GM19193 (cell line): ENCODE measurements around the gene PHLDA1.

ENCODE experiments used
- POLR2A ChIP-seq: IDR thresholded peaks from 4 replicates; pipeline ENCODE4 v1.6.1; 2011; ENCODE audit not compliant: insufficient read depth, insufficient read length; ENCODE audit errors: extremely low read depth

Gene PHLDA1

DNA sequence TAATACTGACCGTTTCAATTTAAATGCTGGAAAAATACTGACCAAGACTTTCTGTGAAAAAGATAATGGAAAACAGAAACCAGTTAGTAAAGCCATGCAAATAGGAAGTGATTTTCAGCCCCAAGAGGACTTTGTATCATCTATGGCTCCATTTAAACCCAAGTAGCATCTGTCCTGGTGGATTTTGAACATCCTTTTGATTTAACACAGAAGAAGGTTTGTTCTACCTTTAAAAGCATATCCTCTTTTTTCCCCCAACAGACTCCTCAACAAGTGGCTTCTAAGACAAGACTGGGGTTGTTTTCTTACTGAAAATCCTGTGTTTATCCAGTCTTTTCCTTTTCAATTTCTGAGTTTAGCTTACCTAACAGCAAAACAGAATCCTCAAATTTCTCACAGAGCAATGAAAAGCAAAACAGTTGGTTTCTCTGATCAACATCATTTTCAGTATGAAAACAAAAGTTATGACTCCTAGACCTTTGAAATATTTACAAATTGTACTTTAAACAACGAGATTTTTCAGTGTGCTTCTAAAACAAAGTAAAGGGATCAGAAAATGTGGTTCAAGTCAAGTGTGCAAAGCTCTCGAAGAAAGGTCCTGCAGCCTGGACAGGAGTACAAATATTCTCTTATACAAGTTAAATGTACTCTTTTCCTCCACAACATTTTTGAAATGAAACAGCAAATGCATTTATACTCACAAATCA lies 2.9 kb downstream of the PHLDA1 start:
- no peak for TF ChIP-seq POLR2A

DNA sequence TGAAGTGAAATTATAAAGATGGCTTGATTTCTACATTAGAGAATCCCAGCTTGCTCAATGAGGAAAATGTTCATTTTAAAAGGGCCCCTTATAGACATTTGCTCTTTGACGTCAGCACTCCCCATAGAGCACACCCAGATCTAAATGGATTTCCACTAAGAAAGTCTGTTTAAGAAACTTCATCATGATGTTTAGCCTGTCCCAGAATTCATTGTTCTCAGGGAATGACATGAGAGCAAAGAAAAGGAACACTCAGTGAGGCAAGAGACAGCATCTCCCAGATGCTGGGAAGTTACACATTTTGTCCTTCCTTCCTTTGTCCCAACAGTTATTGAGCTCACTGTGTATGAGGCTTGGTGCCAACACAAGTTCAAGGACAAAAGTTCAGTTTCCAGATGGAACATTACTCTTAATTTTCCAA lies 4.9 kb downstream of the PHLDA1 start:
- TF ChIP-seq POLR2A, result no peak

DNA sequence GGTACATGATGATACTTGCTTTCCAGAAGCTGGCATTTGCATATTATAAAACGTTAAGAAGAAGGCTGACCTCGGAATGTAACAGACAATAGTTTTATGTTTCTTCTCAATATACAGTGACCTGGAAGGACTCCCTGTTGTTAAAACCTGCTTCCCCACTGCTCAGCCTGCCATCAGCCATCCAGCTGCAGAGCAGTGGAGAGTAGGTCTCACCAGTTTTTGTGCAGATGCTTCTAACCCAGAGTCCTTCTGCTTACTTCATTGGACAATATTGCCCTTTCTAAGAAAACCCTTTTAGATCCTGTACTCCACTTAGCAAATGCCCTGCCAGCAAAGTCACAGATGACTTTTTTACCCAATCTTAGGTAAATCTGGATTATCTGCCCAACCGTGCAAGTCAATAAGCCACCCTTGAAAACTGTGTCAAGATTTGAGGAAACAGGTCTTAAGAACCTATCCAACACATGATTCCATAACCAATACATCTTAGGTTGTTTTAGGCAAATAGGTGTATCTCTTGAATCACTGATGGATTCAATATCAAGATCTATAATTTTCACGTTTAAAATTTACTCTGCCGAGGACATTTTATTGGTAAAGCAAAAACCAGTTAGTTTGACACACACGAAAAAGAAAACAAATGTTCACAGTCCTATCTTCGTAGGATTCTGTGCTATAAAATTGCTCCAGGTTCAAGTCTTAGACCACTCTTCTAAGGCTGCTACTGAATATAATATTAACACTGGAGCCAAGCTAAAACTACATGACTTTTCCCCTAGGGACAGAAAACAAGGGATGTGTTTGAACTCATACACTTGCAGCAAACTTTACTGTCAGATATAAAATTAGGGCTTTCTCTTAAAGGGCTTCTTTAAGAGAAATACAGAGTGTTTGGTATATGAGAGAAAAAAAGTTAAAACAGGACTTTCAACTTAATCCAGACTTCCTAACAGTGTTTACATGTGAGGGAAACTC lies 5.7 kb downstream of the PHLDA1 start:
- TF ChIP-seq POLR2A, result no peak

DNA sequence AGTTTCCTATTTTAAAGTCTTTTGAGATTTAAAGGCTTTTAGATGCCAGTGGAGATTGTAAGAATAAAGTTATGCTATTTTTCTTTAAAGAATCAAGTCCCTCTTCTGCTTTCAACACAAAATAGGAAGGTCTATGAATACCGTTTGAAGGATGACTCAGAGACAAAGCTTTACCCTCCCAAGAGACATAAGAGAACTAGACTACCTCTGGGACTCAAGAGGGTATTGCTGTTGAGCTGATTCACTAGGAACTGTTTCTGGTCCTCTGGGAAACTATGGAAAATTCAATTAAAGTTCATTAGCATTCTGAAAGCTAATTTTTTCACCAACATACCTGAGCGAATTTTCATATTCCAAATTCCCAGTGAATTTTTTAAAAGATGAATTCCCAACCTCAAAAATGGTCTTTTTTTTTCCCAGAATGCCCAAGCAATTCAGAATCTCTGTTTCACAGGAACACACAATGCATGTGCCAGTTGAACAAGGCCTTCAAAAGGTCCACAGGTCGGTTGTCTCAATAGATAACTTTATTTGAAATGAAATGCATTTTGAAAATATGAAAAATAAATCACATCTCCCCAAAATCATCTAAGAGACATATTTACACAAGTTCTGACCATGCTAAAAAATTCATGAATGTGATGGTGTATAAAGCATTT lies 6.5 kb downstream of the PHLDA1 start:
- TF ChIP-seq POLR2A, result no peak

DNA sequence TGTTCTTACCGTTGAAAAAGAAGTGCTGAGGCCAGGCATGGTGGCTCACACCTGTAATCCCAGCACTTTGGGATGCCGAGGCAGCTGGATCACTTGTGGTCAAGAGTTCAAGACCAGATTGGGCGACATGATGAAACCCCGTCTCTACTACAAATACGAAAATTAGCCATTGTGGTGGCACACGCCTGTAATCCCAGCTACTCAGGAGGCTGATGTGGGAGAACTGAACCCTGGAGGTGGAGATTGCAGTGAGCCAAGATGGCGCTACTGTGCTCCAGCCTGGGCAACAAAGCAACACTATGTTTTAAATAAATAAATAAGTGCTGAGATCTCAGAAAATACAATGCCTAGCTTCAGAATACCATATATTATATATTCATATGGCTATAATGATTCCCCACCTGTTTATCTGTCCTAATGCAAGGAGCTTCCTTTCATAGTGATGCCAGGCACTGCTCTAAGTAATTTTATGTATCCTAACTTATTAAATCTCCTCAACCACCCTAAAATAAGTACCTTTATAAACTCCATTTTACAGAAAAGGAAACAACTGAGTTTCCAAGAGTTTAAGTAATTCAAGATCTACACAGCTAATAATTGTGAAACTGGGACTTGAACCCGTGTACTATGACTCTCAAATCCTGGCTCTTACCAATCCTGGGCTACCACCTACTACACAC lies 7.3 kb downstream of the PHLDA1 start:
- no peak for TF ChIP-seq POLR2A

DNA sequence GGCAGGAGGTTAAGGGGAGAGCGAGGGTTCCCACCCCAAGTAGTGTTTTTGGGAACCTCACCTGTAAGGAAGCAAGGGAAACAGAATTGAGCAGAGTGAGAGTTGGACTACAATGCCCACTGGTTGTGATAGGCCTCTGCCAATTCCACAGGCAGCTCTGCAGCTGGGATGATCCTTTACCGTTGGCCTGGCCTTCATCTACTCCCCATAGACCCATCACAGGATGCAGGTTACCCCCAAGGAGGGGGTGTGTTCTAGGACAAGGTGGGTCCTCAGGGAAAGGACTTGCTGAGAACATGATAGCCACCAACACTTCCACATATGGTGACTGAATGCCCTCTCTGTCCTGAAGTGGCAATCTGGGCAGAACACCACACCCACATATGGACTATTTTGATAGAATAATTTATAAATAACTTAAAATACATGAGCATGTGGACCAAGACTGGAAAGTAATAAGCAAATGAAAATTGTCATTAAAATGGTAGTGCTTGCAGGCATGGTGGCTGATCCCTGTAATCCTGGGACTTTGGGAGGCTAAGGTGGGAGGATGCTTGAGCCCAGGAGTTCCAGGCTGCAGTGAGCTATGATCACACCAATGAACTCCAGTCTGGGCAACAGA lies 8.4 kb downstream of the PHLDA1 start:
- TF ChIP-seq POLR2A, result no peak

DNA sequence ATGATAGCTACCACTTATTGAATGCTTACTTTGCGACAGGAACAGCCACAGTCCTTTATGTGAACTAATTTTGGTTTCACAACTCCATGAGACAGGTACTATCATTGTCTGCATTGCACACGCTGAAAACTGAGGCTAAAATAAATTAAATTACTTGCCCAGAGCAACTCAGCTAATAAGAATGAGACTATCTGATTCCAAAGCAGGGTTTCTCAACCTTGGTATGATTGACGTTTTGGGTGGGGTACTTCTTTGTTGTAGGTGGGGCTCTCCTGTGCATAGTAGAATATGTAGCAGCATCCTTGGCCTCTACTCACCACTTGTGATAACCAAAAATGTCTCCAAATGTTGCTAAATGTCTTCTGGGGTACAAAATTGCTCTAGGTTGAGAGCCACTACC lies 9.1 kb downstream of the PHLDA1 start:
- no peak for TF ChIP-seq POLR2A

DNA sequence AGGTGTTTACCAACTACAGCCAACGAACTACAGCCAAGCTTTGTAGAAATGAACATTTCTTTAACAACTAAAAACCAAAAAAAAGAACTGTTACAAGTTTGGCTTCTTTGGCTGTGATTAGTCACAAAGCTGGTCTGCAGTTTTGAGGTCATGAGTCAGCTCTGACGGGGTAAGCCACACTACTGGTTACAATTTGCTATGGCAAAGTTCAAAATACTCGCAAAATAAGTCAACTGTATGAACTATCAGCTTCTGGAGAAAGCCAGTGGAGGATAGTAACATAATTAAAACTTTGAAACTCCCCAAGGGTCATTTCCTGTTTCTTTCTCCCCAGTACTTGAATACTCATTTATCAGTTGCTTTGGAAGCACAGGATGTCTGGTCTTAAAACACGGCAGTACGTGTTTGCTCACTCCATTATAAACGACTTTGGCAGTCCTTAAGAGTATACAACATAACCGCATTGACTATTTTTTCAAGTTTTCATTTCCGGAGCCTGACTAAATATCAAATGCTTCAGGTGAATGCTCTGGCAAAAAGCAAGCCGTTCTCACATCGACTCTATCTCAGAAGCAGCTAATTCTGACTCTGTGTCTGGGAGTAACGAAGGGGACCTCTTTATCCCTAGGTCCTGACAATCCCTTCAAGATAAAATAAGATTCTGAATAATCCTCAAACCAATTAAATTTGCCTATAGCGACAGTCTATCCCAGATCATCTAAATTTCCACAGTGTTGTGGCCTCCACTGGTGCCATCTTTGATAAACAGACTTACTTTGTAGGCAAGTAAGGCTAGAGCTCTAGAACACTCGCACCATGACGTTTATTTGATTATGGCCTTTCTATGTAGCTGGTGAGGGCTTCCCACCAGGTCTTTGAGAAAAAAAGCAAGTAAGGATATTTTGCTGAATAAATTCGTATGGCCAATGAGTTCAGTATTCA lies 10.6 kb downstream of the PHLDA1 start:
- no peak for TF ChIP-seq POLR2A

DNA sequence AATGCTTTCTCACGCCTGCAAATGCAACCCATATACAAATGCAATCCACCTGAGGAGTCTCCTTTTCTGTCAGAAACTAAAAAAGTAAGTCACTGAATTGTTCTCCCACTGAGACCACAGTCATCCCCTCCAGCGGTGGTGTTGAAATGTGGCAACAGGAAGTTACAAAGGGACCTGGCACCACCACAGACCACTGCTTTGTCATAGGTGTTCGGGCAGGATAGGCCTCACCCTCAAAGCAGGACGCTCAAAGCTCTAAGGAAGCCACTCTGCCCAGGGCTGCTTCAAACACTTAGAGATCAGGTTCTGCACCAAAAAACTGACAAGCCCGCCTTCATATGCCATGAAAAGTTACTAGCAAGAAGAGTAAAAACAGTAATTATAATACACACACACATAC lies 11.3 kb downstream of the PHLDA1 start:
- TF ChIP-seq POLR2A, result no peak

DNA sequence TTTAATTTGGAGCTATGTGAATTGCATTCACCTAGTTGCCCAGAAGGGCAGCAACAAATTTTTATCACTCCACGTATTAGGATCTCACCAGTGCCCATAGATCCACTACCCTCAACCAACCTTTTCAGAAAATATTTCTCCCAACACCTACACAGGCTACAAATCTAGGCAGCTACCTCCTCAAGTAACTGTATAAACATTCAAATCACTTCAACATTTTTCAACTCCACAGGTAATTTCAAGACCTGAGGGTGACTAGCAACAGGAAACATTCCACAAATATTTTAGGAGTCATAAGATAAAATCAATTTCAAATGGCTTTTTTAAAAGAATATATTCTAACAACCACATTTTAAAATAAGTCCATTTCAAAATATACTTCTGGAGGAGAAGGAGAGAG lies 12.9 kb downstream of the PHLDA1 start:
- TF ChIP-seq POLR2A, result no peak

DNA sequence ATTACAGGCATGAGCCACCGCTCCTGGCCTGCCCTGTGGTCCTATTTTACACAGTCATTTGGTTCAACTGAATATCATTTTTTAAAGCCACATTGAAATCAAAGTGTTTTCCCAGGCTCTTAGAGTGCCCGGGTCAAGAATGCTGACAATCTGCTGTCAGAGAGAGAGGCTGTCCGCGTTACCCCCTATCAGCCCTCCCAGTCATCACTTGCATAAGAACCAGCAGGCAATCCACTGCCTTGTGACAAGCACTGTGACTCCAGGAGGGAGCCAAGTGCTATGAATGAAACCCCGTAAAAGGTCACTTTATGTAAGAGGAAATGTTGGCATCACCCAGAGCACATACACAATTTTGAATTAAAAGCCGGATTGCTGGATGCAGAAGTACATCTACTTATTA lies 13.5 kb downstream of the PHLDA1 start:
- no peak for TF ChIP-seq POLR2A

DNA sequence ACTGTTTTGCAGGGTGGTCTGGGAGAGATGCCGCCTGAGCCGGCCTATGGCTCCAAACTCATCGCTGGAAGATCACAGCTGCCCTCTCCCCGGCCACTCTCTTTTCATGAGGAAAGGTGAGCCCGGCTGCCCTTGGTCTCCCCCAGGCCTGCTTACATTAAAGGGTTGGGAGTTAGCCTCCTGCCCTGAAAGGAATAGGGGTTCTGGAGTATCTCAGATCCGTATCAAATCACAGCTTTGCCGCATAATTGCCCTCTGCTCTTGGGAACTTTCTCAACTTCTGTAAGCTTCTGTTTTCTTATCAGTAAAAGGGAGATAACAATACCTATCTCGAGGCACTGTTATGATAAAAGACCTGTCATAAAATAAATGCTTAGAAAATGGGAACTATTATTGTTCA lies 17.6 kb downstream of the PHLDA1 start:
- no peak for TF ChIP-seq POLR2A

DNA sequence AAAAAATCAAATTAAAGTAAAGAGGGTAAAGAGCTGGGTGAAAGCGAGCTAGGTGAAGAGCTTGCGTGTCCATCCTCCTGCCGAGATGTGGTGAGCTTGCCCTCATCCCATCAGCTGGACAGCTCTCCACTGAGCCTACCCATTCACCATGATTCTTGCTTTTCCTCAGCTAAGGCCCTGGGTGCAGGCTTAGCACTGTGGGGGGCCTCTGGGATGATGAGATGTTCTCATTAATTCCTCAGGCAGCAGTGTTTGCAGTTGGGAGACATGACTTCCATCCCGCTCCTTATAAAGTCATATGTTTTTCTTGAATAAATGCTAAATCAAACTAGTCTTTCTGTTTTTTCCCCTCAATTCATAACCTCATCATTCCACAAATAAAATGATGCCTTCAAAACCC lies 18.0 kb downstream of the PHLDA1 start:
- no peak for TF ChIP-seq POLR2A

DNA sequence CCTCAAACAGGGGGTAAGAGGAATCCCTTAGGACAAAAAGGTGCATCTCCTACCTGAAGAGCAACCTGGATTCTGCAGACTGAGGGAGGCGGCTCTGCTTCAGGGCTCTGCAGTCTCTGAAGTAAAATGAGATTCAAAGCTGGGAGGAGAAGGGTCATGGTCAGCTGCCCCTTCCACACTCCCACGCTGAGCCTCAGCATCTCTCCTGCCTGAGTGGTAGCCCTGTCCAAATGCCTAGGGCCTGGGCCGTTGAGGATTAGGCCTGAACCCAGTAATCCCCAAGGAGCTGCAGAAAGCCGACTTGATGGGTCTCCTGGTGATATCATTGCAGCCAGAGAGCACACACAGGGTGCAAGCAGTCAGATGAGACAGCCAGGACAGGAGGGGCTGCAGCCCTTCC lies 18.9 kb downstream of the PHLDA1 start:
- TF ChIP-seq POLR2A, result no peak
